ENCODE data around the gene PCLO.

- TF ChIP-seq CTCF (IDR thresholded peaks at IDR 0.05) = no peak
- no peak for TF ChIP-seq POLR2A (IDR thresholded peaks at IDR 0.05)
These were observed 4.1 kb upstream of the PCLO start for GRCh38 chr7:83166781-83167180.
